Epithelial cell of proximal tubule (primary cell): ENCODE results near the gene TRIM24. TPM values are rescaled to one million over a fixed set of nuclear protein-coding genes. Genes with fewer than 3 reads are reported as not detected.

Experiments used
- DNase-seq: peaks from one replicate; pipeline ENCODE4 v3.0.0-alpha.2; 2011; ENCODE audit warnings: low read depth
- H3K4me3 ChIP-seq: 2 replicates; pipeline ENCODE4 v1.5.1; 2011; ENCODE audit warnings: low read depth, mild to moderate bottlenecking, low read length
- CTCF ChIP-seq: conservative IDR thresholded peaks from 2 replicates; pipeline ENCODE4 v1.5.1; 2012; ENCODE audit warnings: low read depth, mild to moderate bottlenecking, low read length
- total RNA-seq: library from RNA; depleted of rRNA; stranded (reverse); fragments of >200 nt; gene quantifications from 2 replicates; pipeline ENCODE4 v1.2.3, GENCODE V29; 2015

Gene TRIM24
- total RNA-seq, 1 donor from 2014 or later, result 21.4 TPM

GRCh38 chr7:138475377-138475776, 15.3 kb downstream of the TRIM24 start:
- H3K4me3 ChIP-seq, result no peak overlapping the region
- DNase-seq, result no peak
- no peak for TF ChIP-seq CTCF

GRCh38 chr7:138477081-138477578, 17.1 kb downstream of the TRIM24 start:
- DNase-seq, result no peak
- no peak for TF ChIP-seq CTCF

GRCh38 chr7:138477581-138477980, 17.5 kb downstream of the TRIM24 start:
- TF ChIP-seq CTCF, result no peak
- no peak overlapping the region for H3K4me3 ChIP-seq
- no peak for DNase-seq

More at GRCh38 chr7:138477081-138477578, 17.1 kb downstream of the TRIM24 start:
- no peak overlapping the region for H3K4me3 ChIP-seq

- no peak overlapping the region for H3K4me3 ChIP-seq
- no peak for TF ChIP-seq CTCF
- no peak for DNase-seq
These were observed 18.4 kb downstream of the TRIM24 start for GRCh38 chr7:138478499-138478908.

DNA sequence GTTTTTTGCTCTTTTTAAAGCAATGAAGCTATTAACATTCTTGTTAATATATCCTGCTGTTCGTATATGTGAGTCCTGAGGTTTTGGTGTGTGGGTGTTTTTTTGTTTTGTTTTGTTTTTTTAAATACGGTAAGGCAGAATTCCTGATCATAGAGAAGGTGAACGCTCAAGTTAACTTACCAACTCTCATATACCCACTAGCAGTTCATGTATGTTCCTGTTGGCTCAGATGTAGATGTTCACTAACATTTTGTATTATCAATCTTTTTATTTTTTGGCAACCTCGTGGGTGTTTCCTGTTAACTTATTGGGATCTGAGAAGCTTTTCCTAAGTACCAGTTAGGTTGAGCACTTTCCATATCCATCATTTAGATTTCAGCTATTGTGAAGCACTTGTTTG, 20.5 kb downstream of the TRIM24 start:
- no peak for DNase-seq
- TF ChIP-seq CTCF, result no peak
- H3K4me3 ChIP-seq, result no peak overlapping the region

DNA sequence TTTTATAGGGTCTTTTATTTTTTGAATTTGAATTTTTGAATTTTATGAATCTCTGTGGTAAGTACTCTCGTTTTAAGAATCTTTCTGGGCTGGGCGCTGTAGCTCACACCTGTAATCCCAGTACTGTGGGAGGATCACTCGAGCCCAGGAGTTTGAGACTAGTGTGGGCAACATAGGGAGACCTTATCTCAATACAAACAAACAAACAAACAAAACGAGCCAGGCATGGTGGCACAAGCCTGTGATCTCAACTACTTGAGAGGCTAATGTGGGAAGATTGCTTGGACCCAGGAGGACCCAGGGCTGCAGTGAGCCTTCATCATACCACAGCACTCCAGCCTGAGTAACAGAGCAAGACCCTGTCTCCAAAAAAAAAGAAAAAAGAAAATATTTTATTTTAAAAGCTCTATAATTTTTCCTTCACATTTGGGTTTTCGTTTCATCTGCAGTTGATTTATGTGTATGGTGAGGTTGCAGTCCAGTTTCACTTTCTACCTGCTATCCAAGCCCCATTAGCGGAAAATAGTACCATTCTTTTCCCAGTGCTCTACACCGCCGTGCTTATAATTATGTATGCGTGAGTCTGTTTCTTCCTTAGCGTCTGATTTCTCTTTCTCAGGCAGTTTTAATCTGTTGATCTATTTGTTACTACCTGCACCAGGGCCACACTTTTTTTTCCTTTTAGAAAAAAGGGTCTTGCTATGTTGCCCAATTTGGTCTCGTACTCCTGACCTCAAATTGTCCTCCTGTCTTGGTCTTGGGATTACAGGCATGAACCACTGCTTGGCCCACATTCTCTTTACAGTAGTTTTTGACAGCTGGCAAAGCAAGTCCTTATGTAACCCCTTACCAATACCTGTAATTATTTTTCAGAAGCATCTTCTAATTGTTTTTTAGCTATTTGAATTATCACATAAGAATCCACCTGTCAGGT, 21.7 kb downstream of the TRIM24 start:
- TF ChIP-seq CTCF, result no peak
- no peak overlapping the region for H3K4me3 ChIP-seq
- no peak for DNase-seq
